ENCODE results near the gene RCE1. TPM values are rescaled to one million over a fixed set of nuclear protein-coding genes. Genes with fewer than 3 reads are reported as not detected.

The RCE1 gene
- total RNA-seq, 2 experiments from 2014 or later = 19.3 to 20.6 TPM

DNA sequence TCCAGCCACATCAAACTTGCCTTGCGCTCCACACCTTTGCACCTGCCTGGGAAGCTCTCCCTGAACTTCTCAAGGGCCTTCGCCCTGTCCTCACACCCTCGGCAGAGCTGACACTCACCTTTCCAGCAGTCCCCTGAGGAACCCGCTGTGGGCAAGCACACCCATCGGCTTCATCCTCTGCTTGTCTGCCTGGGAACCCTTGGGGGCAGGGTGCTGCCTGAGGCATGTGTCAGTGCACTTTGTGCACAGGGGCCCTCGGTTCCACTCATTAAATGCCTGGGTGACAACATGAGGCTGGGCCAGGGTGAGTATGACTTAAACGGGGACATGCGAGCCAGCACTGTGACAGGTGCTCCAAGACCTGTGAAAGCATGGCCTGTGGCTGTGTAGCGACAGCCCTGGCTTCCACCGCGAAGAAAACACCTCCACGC, 11.0 kb downstream of the RCE1 start:
- CTCF ChIA-PET = no interaction called here
- Mint-ChIP-seq H3K36me3 (ENCODE audit: low read depth) (peaks cover 2% of the 10 kb centered on the region), H3K4me1 (ENCODE audit: low read depth) (peaks cover 11% of the 10 kb centered on the region), H3K27me3 (ENCODE audit: low read depth) (no peaks in the 10 kb centered on the region), H3K27ac (no peak overlapping the region), H3K9me3 (no peaks in the 10 kb centered on the region), H3K4me3 (no peak overlapping the region)
- intact Hi-C loops (cut with micrococcal nuclease) = no loop called here
- no peak for DNase-seq

DNA sequence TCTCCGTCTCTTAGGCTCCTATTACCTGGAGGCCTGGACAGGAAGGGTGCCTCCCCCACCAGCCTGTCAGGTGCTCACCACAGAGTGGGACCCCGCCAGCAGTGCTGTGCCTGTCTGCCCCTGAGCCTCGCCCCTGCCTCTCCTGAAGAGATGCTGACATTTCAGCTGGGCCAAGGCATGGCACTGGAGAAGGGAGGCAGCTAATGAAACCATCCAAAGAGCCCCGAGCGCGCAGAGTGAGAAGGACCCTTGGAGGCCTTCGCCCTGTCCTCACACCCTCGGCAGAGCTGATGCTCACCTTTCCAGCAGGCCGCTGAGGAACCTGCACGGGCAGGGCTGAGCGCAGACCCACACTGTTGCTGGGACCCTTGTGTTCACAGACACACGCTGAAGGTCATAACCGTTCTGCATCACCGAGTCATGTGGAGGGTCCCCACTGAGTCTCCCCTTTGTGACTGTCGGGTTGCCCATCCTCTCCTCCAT, 11.5 kb downstream of the RCE1 start:
- H3K4me1 Mint-ChIP-seq (ENCODE audit: low read depth) = peaks cover 11% of the 10 kb centered on the region
- H3K9me3 Mint-ChIP-seq = no peaks in the 10 kb centered on the region
- no peak overlapping the region for H3K4me3 Mint-ChIP-seq
- no peak overlapping the region for H3K27ac Mint-ChIP-seq
- H3K27me3 Mint-ChIP-seq (ENCODE audit: low read depth) = no peaks in the 10 kb centered on the region
- DNase-seq = no peak
- H3K36me3 Mint-ChIP-seq (ENCODE audit: low read depth) = peaks cover 2% of the 10 kb centered on the region
- CTCF ChIA-PET = interaction anchor here (1.2 kb wide), 1 partner anchor 16 kb away, joined by 3 read pairs; no protein-coding TSS in a partner anchor
- intact Hi-C loops (cut with micrococcal nuclease) = loop anchor here (5.0 kb wide), 1 partner anchor 103 kb away; the partner anchor contains the start of gene PC

DNA sequence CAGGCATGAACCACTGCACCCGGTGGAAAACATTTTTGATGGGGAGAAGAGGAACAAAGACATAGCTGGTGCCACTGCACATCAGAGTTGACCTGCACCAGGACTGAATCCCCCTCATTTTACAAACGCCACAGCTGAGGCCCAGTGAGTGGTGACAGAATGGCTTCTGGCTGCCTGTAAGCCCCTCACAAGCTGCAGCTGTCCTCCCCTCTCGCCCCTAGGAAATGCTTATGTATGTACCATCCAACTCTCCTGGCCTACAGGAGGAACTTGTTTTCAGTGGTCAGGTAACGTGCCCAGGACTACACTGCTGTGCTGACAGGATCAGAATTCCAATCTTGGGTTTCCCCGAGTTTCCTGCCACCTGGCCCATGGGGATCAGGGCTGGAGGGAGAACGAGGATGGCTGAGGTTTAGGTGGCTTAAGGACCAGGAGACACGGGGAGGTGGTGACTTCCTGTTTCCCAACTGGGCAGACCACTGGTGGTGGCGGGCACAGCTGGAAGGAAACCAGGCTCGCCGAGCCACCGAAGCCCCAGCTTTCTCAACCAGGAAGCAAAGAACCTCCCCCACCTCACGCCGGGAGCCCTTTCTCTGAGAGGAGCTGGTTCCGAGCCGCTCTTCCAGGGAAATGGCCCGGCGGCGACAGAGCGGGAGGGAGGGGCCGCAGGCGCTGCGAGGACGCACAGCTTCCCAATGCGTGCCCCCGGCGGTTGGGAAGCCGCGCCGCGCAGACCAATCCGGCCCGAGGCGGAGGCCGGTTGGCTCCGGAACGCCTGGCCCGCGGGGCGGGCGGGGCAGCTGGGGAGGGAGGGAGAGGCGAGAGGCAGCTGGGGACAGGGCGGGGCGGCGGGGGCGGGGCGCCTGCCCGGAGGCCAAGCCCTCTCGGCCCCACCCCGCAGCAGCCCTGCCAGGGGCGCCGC, 12.6 kb downstream of the RCE1 start:
- H3K27ac Mint-ChIP-seq = peak overlapping the region; percentile 30
- no peaks in the 10 kb centered on the region for H3K9me3 Mint-ChIP-seq
- DNase-seq = peak; percentile 89
- H3K4me1 Mint-ChIP-seq (ENCODE audit: low read depth) = peaks cover 11% of the 10 kb centered on the region
- CTCF ChIA-PET = interaction anchor here (0.7 to 1.2 kb wide), 2 partner anchors 17 to 219 kb away, joined by 3 read pairs; no protein-coding TSS in a partner anchor
- intact Hi-C loops (cut with micrococcal nuclease) = loop anchor here (1.0 to 5.0 kb wide), 2 partner anchors 13 to 101 kb away; partner anchors contain the start of genes PC and RCE1
- peaks cover 2% of the 10 kb centered on the region for H3K36me3 Mint-ChIP-seq (ENCODE audit: low read depth)
- no peaks in the 10 kb centered on the region for H3K27me3 Mint-ChIP-seq (ENCODE audit: low read depth)
- H3K4me3 Mint-ChIP-seq = peak overlapping the region; percentile 87

GRCh38 chr11:66856496-66857233, 13.4 kb downstream of the RCE1 start, which contains the start of gene LRFN4:
TSS of gene LRFN4 (plus strand) at chr11:66857064. CDS start at chr11:66857745, 681 bp downstream.
- H3K4me3 Mint-ChIP-seq = peak within 1 kb of the TSS; percentile 87
- H3K27me3 Mint-ChIP-seq (ENCODE audit: low read depth) = no peaks in the 10 kb centered on the region
- DNase-seq = peak; percentile 28
- CTCF ChIA-PET = no interaction called here
- H3K36me3 Mint-ChIP-seq (ENCODE audit: low read depth) = peaks cover 2% of the 10 kb centered on the region
- intact Hi-C loops (cut with micrococcal nuclease) = loop anchor here (1.0 to 5.0 kb wide), 2 partner anchors 13 to 101 kb away; partner anchors contain the start of genes PC and RCE1
- H3K4me1 Mint-ChIP-seq (ENCODE audit: low read depth) = peaks cover 8% of the 10 kb centered on the region
- H3K27ac Mint-ChIP-seq = peak within 1 kb of the TSS; percentile 56
- H3K9me3 Mint-ChIP-seq = no peaks in the 10 kb centered on the region

DNA sequence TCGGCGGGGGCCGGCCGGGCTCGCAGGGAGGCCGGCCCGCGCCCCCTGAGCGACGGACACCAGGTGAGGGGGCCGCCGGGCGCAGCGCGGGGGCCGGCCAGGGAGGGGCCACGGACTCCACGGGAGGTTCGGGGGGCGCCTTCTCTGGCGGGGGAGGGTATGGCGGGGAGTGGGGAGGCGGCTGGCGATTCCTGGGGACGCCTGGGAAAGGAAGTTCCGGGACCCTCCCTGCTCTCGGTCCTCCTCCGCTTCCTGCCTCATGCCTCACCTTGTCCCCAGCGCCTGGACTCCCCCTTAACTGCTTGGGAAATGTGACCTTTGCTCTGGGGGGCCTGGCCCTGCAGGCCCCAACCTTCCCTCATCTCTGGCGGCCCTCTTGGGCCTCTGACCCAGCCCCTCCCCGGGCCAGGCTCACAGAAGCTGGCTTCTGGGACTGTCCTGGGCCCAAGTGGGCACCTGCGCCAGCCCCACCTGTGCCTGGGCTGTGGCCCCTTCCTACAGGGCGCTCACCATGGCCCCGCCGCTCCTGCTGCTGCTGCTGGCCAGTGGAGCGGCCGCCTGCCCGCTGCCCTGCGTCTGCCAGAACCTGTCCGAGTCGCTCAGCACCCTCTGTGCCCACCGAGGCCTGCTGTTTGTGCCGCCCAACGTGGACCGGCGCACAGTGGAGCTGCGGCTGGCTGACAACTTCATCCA, 14.1 kb downstream of the RCE1 start:
- H3K9me3 Mint-ChIP-seq = no peaks in the 10 kb centered on the region
- H3K27ac Mint-ChIP-seq = no peak overlapping the region
- H3K27me3 Mint-ChIP-seq (ENCODE audit: low read depth) = no peaks in the 10 kb centered on the region
- H3K4me1 Mint-ChIP-seq (ENCODE audit: low read depth) = peaks cover 3% of the 10 kb centered on the region
- DNase-seq = no peak
- H3K4me3 Mint-ChIP-seq = peak overlapping the region; percentile 66
- CTCF ChIA-PET = no interaction called here
- intact Hi-C loops (cut with micrococcal nuclease) = loop anchor here (5.0 kb wide), 1 partner anchor 100 kb away; the partner anchor contains the start of gene PC
- H3K36me3 Mint-ChIP-seq (ENCODE audit: low read depth) = peaks cover 2% of the 10 kb centered on the region

- intact Hi-C loops (cut with micrococcal nuclease) = loop anchor here (5.0 kb wide), 1 partner anchor 99 kb away; the partner anchor contains the start of gene PC
- H3K4me1 Mint-ChIP-seq (ENCODE audit: low read depth) = peaks cover 3% of the 10 kb centered on the region
- no peak overlapping the region for H3K27ac Mint-ChIP-seq
- no peaks in the 10 kb centered on the region for H3K9me3 Mint-ChIP-seq
- H3K27me3 Mint-ChIP-seq (ENCODE audit: low read depth) = no peaks in the 10 kb centered on the region
- no peak for DNase-seq
- CTCF ChIA-PET = no interaction called here
- peaks cover 2% of the 10 kb centered on the region for H3K36me3 Mint-ChIP-seq (ENCODE audit: low read depth)
- H3K4me3 Mint-ChIP-seq = peak overlapping the region; percentile 66
Measured at GRCh38 chr11:66857927-66858185, 14.6 kb downstream of the RCE1 start.

GRCh38 chr11:66858186-66858938, 15.1 kb downstream of the RCE1 start:
- H3K4me1 Mint-ChIP-seq (ENCODE audit: low read depth) = peaks cover 3% of the 10 kb centered on the region
- intact Hi-C loops (cut with micrococcal nuclease) = loop anchor here (5.0 kb wide), 1 partner anchor 99 kb away; the partner anchor contains the start of gene PC
- no peaks in the 10 kb centered on the region for H3K9me3 Mint-ChIP-seq
- peak overlapping the region; percentile 66 for H3K4me3 Mint-ChIP-seq
- CTCF ChIA-PET = no interaction called here
- H3K27me3 Mint-ChIP-seq (ENCODE audit: low read depth) = no peaks in the 10 kb centered on the region
- H3K36me3 Mint-ChIP-seq (ENCODE audit: low read depth) = peaks cover 2% of the 10 kb centered on the region
- no peak for DNase-seq
- H3K27ac Mint-ChIP-seq = no peak overlapping the region

DNA sequence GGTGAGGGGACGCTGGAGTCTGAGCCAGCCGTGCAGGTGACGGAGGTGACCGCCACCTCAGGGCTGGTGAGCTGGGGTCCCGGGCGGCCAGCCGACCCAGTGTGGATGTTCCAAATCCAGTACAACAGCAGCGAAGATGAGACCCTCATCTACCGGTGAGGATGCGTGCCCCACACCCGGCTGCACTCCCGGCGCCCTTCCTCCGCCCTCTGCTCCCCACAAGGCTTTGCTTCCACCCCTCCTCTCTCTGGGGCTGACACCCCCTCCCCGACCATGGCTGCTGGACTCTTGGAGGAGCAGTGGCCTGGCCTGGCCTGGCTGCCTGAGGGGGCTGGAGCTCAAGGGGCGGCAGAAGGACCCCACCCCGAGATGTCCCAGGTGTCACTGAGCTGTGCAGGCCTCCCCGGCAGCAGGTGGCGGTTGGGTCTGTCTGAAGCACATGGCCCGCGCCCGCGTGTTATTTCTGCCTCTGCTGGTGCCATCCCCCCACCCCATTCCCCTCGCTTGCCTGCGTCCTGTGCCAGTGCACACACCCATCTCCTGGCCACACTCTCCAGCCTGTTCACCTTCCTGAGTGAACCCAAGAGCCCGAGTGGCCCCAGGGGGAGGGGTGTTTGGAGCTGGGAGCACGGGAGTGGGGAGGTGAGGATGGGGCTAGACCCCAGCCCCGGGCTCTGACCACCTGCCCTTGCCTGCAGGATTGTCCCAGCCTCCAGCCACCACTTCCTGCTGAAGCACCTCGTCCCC, 15.9 kb downstream of the RCE1 start:
- CTCF ChIA-PET = no interaction called here
- Mint-ChIP-seq H3K9me3 (no peaks in the 10 kb centered on the region), H3K4me1 (ENCODE audit: low read depth) (peaks cover 3% of the 10 kb centered on the region), H3K27ac (no peak overlapping the region), H3K36me3 (ENCODE audit: low read depth) (peaks cover 2% of the 10 kb centered on the region), H3K27me3 (ENCODE audit: low read depth) (no peaks in the 10 kb centered on the region), H3K4me3 (no peak overlapping the region)
- intact Hi-C loops (cut with micrococcal nuclease) = loop anchor here (5.0 kb wide), 1 partner anchor 98 kb away; the partner anchor contains the start of gene PC
- DNase-seq = no peak

DNA sequence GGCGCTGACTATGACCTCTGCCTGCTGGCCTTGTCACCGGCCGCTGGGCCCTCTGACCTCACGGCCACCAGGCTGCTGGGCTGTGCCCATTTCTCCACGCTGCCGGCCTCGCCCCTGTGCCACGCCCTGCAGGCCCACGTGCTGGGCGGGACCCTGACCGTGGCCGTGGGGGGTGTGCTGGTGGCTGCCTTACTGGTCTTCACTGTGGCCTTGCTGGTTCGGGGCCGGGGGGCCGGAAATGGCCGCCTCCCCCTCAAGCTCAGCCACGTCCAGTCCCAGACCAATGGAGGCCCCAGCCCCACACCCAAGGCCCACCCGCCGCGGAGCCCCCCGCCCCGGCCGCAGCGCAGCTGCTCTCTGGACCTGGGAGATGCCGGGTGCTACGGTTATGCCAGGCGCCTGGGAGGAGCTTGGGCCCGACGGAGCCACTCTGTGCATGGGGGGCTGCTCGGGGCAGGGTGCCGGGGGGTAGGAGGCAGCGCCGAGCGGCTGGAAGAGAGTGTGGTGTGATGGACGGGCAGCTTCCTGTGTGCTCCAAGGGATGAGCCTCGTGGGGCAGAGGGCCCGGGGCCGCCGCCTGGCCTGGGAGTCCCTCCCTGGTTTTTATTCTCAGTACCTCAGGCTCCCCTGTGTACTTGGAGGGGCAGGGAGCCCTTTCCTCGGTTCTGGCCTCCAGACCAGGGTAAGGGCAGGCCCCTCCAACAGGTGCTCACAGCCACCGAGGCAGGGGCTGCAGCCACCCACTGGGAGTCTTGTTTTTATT, 16.6 kb downstream of the RCE1 start:
- intact Hi-C loops (cut with micrococcal nuclease) = loop anchor here (5.0 kb wide), 1 partner anchor 97 kb away; the partner anchor contains the start of gene PC
- CTCF ChIA-PET = no interaction called here

DNA sequence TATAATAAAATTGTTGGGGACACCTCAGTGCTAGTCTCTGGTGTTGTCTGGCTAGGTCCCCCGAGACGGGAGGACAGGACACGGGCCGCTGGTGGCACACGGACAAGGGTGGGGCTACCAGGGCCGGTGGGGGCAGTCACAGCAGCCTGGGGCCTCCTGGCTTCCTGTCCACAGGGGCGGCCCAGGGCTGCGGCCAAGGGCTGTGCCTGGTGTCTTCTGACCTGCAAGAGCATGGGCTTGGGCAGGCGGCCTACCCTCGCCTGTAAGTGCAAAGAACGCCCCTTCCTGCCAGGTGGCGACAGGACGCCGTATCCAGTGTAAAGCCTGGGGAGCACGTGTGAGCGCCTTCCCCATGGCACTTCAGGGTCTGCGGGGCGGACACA, 17.2 kb downstream of the RCE1 start:
- CTCF ChIA-PET = no interaction called here

More for the DNA sequence above, 16.6 kb downstream of the RCE1 start:
- Mint-ChIP-seq H3K36me3 (ENCODE audit: low read depth) (peaks cover 2% of the 10 kb centered on the region), H3K27me3 (ENCODE audit: low read depth) (no peaks in the 10 kb centered on the region), H3K9me3 (no peaks in the 10 kb centered on the region), H3K4me1 (ENCODE audit: low read depth) (peaks cover 3% of the 10 kb centered on the region), H3K27ac (no peak overlapping the region), H3K4me3 (no peak overlapping the region)
- no peak for DNase-seq

More for the DNA sequence above, 17.2 kb downstream of the RCE1 start:
- intact Hi-C loops (cut with micrococcal nuclease) = no loop called here
- Mint-ChIP-seq H3K27me3 (ENCODE audit: low read depth) (no peaks in the 10 kb centered on the region), H3K4me3 (no peak overlapping the region), H3K4me1 (ENCODE audit: low read depth) (peaks cover 3% of the 10 kb centered on the region), H3K9me3 (no peaks in the 10 kb centered on the region), H3K36me3 (ENCODE audit: low read depth) (peaks cover 2% of the 10 kb centered on the region), H3K27ac (no peak overlapping the region)
- DNase-seq = no peak

Data from activated naive CD4-positive, alpha-beta T cell treated with anti-CD3 and anti-CD28 coated beads for 36 hours (primary cell).